ENCODE data around the gene RGR.

- no peak for TF ChIP-seq CTCF (conservative IDR thresholded peaks at IDR 0.05; ENCODE audit: low read depth, low read length)
- no peak for TF ChIP-seq EZH2 (IDR thresholded peaks at IDR 0.05; ENCODE audit: low read length, unreplicated experiment)
- TF ChIP-seq EZH2phosphoT487 (IDR thresholded peaks at IDR 0.05; ENCODE audit: borderline replicate concordance, low read length), result no peak
These were observed 9.8 kb upstream of the RGR start for GRCh38 chr10:84235096-84235495.

Measured in PC-3 (cell line).